Large intestine (tissue), 3 donors: ENCODE measurements around the gene THEM4. TPM values are rescaled to one million over a fixed set of nuclear protein-coding genes. Genes with fewer than 3 reads are reported as not detected.
"Not testable (repeated sequence)": the region's sequence is repeated elsewhere in the genome, so short reads cannot be mapped to it uniquely, and the experiment has no call there.

ENCODE experiments used
- DNase-seq, 2 donors: peaks; one replicate each; pipeline versions ENCODE4 v3.0.0 to v3.0.0-alpha.2; 2013
- H3K27ac ChIP-seq: one replicate; pipeline ENCODE4 v1.5.1; 2013; ENCODE audit warnings: low read length
- H3K27me3 ChIP-seq: 2 replicates; pipeline ENCODE4 v1.6.1; 2013; ENCODE audit warnings: low read length; ENCODE audit not compliant: control insufficient read depth, insufficient read depth
- H3K36me3 ChIP-seq: 2 replicates; pipeline ENCODE4 v1.6.1; 2013; ENCODE audit warnings: low read length; ENCODE audit not compliant: control insufficient read depth, insufficient read depth
- H3K4me1 ChIP-seq: one replicate; pipeline ENCODE4 v1.6.1; 2013; ENCODE audit warnings: low read length; ENCODE audit not compliant: control insufficient read depth, insufficient read depth
- H3K4me3 ChIP-seq: one replicate; pipeline ENCODE4 v1.5.1; 2013; ENCODE audit warnings: low read length
- H3K9me3 ChIP-seq: one replicate; pipeline ENCODE4 v1.6.1; 2013; ENCODE audit warnings: mild to moderate bottlenecking, low read depth, low read length, moderate library complexity; ENCODE audit not compliant: control insufficient read depth
- WGBS: methylation state at CpG from one replicate; pipeline ENCODE4 v1.1.5; 2013; ENCODE audit warnings: low lambda C conversion rate; ENCODE audit not compliant: insufficient coverage; 5-methylcytosine and 5-hydroxymethylcytosine counted together
- polyA plus RNA-seq: library from polyadenylated mRNA; unstranded; fragments of 120-200 nt; gene quantifications from one replicate; pipeline ENCODE4 v1.2.1, GENCODE V29; 2013

THEM4 gene
- polyA plus RNA-seq, 1 donor, result 40.7 TPM

DNA sequence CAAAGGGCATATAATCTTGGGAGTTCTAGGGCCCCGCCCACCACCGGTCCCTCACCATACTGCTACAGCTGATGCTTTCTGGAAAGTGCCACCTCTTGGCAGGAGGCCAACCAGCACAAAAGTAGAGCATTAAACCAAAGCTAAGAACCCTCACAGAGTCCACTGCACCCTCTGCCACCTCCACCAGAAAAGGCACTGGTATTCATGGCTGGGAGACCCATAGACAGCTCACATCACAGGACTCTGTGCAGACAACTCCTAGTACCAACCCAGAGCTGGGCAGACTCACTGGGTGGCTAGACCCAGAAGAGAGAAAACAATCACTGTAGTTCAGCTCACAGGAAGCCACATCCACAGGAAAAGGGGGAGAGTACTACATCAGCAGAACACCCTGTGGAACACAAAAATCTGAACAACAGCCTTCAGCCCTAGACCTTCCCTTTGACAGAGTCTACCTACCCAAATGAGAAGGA is 10.8 kb downstream of the THEM4 start:
- no peaks in the 10 kb centered on the region for H3K27me3 ChIP-seq
- WGBS, result no CpG with 5 or more reads among the region's 2 CpGs
- DNase-seq, result no peak
- H3K9me3 ChIP-seq, result no peaks in the 10 kb centered on the region
- peaks cover 11% of the 10 kb centered on the region for H3K36me3 ChIP-seq
- H3K27ac ChIP-seq, result no peak overlapping the region
- H3K4me3 ChIP-seq, result no peak overlapping the region
- peaks cover 13% of the 10 kb centered on the region for H3K4me1 ChIP-seq

DNA sequence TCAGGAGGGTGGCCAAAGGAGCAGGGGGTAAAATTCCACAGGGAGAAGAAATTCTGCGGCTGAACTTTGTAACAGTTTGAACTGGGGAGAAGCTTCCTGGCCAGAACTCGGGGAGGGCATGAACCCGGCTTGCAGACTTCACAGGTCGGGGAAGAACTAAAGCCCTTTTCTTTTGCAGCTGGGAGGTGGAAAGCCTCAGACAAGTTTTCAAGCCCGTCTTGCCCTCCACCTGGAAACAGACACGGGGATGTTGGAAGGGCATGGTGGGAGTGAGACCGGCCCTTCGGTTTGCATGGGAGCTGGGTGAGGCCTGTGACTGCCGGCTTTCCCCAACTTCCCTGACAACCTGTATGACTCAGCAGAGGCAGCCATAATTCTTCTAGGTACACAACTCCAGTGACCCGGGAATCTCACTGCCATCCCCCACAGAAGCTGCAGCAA is 11.3 kb downstream of the THEM4 start:
- H3K36me3 ChIP-seq, result peaks cover 14% of the 10 kb centered on the region
- no CpG with 5 or more reads among the region's 10 CpGs for WGBS
- no peaks in the 10 kb centered on the region for H3K27me3 ChIP-seq
- H3K4me3 ChIP-seq, result no peak overlapping the region
- peak overlapping the region; percentile 66 for H3K27ac ChIP-seq
- no peaks in the 10 kb centered on the region for H3K9me3 ChIP-seq
- DNase-seq, result peak in 1 of 2 donors; percentile 59
- peaks cover 13% of the 10 kb centered on the region for H3K4me1 ChIP-seq

DNA sequence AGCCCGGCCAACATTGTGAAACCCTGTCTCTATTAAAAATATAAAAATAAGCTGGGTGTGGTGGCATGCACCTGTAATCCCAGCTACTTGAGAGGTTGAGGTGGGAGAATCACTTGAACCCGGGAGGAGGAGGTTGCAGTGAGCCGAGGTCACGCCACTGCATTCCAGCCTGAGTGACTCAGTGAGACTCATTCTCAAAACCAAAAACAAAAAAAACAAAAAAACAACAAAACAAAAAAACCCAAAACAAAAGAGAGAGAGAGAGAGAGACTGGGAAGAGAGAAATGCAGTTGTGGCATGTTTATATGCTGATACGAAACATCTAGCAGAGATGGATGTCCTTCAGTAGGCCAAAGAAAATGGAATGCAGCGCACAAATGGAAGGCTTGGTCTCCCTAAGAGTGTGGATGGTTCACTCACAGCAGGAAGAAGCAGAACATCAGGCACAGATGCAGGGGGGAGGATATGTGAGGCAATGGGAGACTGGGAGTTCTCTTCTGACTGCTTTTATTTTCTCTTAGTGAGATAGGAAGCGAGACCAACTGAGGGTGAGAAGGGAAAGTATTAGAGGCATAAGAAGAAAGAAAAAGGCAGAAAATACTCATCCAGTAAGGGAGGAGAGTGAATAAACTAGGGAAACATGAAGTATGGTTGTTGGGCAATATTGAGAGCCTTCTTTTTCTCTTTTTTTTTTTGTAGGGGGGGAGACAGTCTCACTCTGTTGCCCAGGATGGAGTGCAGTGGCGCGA is 16.0 kb downstream of the THEM4 start:
- Histone ChIP-seq H3K9me3 (no peaks in the 10 kb centered on the region), H3K4me3 (no peak overlapping the region), H3K4me1 (peaks cover 9% of the 10 kb centered on the region), H3K36me3 (peaks cover 29% of the 10 kb centered on the region), H3K27ac (no peak overlapping the region), H3K27me3 (no peaks in the 10 kb centered on the region)
- no peak for DNase-seq
- WGBS, result 90% methylated on average over 4 of the region's 9 CpGs

DNA sequence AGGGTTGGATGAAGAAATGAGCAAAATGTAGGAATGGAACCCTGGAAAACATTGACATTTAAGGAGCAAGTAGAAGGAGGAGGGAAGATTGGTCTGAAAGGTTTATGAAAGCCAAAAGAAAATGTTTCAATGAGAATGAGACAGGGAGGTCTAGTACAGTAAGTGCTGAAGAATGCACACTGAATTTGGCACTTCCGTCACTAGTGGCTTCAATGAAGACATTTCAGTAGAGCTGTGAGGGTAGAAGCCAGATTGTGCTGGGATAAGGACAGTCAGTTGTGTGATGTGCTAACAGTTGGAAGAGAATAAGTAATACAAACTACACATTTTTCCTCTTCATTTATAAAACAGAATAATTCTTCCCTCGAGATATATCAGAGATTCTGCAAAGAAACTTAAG is 17.1 kb downstream of the THEM4 start:
- 100% methylated on average over 1 of the region's 2 CpGs for WGBS
- no peaks in the 10 kb centered on the region for H3K27me3 ChIP-seq
- peaks cover 37% of the 10 kb centered on the region for H3K36me3 ChIP-seq
- H3K9me3 ChIP-seq, result no peaks in the 10 kb centered on the region
- no peaks in the 10 kb centered on the region for H3K4me1 ChIP-seq
- DNase-seq, result no peak
- H3K27ac ChIP-seq, result no peak overlapping the region
- no peak overlapping the region for H3K4me3 ChIP-seq

DNA sequence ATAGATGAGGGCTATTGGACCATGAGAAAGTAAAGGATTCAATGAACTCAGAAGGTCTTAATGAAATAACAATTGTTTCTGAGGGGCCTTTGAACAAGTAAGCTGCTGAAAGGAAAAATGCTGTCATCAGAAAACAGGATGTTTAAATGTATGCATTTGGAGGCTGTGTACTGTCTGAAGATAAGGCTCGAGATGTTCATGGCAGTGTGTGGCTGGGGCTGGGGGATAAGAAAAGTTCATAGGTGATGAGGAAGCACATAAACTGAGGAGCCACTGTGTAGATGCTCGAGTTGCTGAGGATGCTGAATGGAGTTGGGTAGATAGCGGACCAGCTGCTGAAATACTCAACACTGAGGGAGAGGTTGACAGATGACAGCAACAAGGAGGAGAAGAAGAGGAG is 17.8 kb downstream of the THEM4 start:
- H3K36me3 ChIP-seq, result peaks cover 37% of the 10 kb centered on the region

DNA sequence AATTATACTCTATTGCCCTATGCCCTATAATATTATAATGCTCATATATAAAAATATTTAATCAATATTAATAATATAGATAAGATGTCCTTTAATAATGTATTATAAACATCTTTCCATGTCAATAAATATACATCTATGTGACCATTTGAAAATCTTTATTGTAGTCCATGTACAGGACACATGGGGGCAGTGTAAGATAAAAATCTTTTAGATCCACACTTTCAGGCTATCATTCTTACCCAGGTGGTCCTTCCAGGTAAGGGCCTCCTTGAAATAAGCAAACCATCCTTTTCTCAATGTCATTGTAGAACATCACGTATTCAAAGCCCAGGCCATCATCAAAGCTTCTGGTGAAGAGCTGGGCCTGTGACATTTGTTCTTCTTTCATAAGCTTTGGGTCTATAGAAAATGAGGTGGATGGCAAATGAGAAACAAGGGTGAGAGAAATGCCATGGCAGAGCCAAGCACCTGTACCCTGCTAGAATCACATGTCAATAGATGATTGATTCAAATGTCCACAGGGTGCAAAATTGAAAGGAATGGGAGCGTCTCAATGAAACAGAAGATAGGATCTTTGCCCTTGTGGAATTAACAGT is 20.2 kb downstream of the THEM4 start:
- H3K36me3 ChIP-seq, result peaks cover 35% of the 10 kb centered on the region
- no peak for DNase-seq
- WGBS, result no CpG with 5 or more reads among the region's 2 CpGs

More for the DNA sequence above, 17.8 kb downstream of the THEM4 start:
- DNase-seq, result no peak
- WGBS, result 73% methylated on average over 3 of the region's 3 CpGs
- no peak overlapping the region for H3K27ac ChIP-seq
- H3K9me3 ChIP-seq, result no peaks in the 10 kb centered on the region
- H3K27me3 ChIP-seq, result no peaks in the 10 kb centered on the region
- H3K4me1 ChIP-seq, result no peaks in the 10 kb centered on the region
- H3K4me3 ChIP-seq, result no peak overlapping the region

DNA sequence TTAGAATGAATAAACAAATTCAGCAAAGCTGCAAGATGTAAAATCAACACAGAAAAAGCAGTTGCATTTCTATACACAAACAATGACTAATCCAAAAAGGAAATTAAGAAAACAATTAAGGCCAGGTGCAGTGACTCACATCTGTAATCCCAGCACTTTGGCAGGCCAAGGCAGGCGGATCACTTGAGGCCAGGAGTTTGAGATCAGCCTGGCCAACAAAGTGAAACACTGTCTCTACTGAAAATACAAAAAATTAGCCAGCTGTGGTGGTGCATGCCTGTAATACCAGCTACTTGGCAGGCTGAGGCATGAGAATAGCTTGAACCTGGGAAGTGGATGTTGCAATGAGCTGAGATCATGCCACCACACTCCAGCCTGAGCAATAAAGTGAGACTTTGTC is 22.3 kb downstream of the THEM4 start:
- no peaks in the 10 kb centered on the region for H3K9me3 ChIP-seq
- H3K4me3 ChIP-seq, result no peak overlapping the region
- H3K27me3 ChIP-seq, result no peaks in the 10 kb centered on the region
- no peak overlapping the region for H3K27ac ChIP-seq
- DNase-seq, result no peak
- WGBS, result no CpG with 5 or more reads among the region's 1 CpG
- peaks cover 26% of the 10 kb centered on the region for H3K36me3 ChIP-seq
- no peaks in the 10 kb centered on the region for H3K4me1 ChIP-seq

More for the DNA sequence above, 20.2 kb downstream of the THEM4 start:
- no peaks in the 10 kb centered on the region for H3K9me3 ChIP-seq
- no peak overlapping the region for H3K4me3 ChIP-seq
- no peaks in the 10 kb centered on the region for H3K27me3 ChIP-seq
- no peaks in the 10 kb centered on the region for H3K4me1 ChIP-seq
- no peak overlapping the region for H3K27ac ChIP-seq

DNA sequence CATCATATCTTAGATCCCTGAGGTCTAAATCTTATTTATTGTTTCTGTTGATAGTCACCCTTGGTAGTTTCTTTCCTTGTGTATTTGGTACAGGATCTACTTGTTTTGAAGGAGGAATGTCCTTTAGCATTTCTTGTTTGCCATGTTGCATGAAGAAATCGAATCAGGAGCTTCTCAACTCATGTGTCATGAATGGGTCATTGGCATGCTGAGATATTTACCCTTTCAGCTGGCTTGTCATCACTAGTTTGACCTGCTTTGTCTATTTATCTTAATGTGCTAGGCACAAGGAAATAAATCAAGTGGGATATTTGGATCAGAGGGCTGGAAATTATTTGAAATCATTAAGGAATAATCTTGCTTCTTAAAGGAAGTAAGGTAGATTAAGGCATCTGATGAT is 23.8 kb downstream of the THEM4 start:
- Histone ChIP-seq H3K36me3 (peaks cover 22% of the 10 kb centered on the region), H3K4me1 (no peaks in the 10 kb centered on the region), H3K9me3 (no peaks in the 10 kb centered on the region), H3K27me3 (no peaks in the 10 kb centered on the region), H3K4me3 (no peak overlapping the region), H3K27ac (no peak overlapping the region)
- no CpG with 5 or more reads among the region's 1 CpG for WGBS
- DNase-seq, result no peak

DNA sequence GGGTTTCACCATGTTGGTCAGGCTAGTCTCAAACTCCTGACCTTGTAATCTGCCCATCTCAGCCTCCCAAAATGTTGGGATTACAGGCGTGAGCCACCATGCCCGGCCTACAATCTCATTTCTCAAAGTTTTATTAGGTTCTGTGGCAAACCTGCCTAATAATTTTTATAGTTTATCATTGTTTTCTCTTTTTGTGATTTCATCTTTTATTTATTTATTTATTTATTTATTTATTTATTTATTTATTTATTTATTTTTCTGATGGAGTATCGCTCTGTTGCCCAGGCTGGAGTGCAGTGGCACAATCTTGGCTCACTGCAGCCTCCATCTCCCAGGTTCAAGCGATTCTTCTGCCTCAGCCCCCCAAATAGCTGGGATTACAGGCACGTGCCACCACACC is 24.4 kb downstream of the THEM4 start:
- H3K27me3 ChIP-seq, result not testable (repeated sequence)

DNA sequence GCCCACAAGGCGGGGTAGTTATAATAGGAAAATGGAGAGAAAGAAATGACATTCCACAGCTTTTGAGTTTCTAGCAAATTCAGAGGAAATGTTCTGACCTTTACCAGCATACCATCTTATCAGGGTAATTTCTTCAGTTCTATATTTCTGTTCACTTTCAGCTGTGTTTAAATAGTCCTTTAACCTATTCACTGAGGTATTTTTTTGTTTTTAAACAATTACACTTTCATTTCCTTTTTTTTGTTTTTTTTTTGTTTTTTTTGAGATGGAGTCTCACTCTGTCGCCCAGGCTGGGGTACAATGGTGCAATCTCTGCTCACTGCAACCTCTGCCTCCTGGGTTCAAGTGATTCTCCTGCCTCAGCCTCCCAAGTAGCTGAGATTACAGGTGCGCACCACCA is 24.9 kb downstream of the THEM4 start:
- H3K4me1 ChIP-seq, H3K27me3 ChIP-seq, H3K9me3 ChIP-seq, DNase-seq, H3K4me3 ChIP-seq, H3K27ac ChIP-seq: not testable (repeated sequence)
- no CpG with 5 or more reads among the region's 3 CpGs for WGBS
- peaks cover 20% of the 10 kb centered on the region for H3K36me3 ChIP-seq

More for the DNA sequence above, 24.4 kb downstream of the THEM4 start:
- not testable (repeated sequence) for H3K9me3 ChIP-seq, DNase-seq, H3K4me1 ChIP-seq, H3K4me3 ChIP-seq, H3K27ac ChIP-seq
- peaks cover 20% of the 10 kb centered on the region for H3K36me3 ChIP-seq
- 100% methylated on average over 2 of the region's 5 CpGs for whole genome bisulfite sequencing
